HG02588 (cell line): ENCODE measurements around the gene FBXL13.
"Not testable (repeated sequence)": the region's sequence is repeated elsewhere in the genome, so short reads cannot be mapped to it uniquely, and the experiment has no call there.

ENCODE experiments used
- ATAC-seq: cut with Tn5 transposase; IDR thresholded peaks from one replicate; pipeline ENCODE4 v1.9.1; 2021; ENCODE audit warnings: mild to moderate bottlenecking, moderate library complexity; ENCODE audit not compliant: unreplicated experiment

The FBXL13 gene

DNA sequence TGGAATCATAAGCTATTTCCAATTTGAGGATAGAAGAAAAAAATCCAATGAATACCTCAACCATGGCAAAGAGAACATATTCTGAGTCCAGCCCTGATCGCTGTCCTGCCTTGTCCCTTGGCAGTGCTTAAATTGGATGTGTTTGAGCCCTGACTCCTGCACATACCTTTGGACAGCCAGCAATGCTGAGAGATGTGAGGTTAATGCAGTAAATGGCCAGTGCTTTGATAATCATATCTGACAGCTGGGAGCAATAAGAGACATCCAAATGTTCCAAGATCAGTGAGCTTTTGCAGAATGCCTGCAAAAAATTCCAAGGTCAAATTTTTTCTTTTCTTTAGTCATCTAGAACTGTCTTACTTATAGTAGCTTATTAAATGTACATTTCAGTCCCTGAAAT is 241.9 kb downstream of the FBXL13 start:
- ATAC-seq = no peak

DNA sequence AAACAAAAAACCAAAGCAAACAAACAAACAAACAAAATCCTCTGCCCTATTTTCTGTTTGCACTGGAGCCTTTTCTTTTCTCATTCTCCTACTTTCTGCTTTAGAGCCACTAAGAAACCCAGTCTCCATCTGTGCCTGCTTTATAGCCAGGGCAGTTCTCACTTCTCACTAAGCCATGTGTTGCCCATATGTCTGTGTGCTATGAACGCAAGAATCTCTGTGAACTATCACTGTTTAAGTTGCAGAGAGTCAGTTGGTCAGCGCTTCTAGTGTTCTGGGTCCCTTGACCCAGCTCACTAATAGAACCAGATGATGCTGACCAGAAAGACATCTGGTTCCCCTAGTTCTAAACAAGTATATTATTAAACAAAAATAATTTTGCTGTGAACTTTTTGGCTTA is 244.4 kb downstream of the FBXL13 start:
- no peak for ATAC-seq

DNA sequence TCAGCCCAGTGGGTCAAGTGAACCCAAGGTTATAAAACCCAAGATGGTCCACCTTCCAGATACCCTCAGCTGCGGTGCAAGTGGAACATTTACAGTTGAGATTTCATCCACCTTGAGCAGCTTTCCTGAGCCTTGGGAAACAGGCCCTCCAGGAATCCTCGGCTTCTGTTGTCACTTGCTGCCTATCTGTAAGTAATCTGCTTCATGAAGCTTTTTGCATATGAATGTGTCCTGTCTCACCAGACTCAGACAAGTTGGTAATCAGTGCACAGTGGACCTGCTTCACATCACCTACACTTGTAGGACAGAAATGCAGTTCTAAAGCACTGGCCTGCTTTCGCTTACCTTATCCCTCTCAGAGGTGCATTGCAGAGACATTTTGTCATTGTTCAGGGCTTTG is 245.5 kb downstream of the FBXL13 start:
- no peak for ATAC-seq

DNA sequence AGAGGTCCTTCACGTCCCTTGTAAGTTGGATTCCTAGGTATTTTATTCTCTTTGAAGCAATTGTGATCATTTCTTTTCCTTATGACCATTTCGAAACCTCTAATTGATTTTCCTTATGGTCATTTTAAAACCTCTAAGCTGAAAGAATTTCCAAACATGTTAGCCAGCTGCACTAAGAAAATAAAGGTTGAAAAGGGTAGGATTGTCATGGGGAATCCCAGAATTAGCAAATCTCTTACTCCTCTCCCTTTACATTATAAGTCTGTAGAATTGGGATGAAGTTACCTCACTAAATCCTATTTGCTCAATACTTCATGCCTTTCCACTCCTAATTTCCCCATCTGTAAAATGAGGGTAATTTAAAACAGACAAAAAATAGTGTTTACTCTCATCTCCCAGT is 246.3 kb downstream of the FBXL13 start:
- ATAC-seq = no peak

DNA sequence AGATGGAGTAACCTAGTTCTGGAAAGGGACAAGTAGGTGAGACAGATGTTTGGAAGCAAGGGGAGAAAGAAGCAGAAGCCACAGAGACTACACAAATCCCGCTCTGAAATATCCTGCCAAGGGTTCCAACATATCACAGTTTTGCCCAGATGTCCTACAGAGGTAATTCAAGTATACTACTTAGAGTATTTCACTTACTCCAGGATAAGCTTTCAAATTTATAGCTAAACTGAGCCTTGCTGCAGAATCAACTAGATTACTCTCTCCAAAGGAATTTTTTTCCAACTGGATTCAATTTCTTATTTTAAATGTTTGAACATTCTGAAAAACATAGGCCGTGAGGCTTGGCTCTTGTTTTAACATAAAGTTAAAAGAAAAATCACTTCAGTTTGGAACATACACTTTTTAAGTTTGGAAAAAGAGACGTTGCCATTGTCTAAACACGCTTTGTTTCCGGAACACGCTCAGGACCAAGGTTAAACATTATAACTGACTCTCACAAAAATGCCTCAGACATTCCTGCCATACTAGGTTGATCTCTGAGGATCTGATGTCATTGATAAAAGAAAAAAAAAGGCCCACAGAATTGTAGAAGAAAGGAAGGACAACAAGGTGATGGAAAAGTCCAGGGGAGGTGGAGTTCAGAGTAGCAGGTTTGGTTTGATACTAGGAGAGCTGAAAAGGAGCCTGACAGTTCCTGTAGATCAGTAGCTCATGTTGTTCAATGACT is 251.0 kb downstream of the FBXL13 start:
- ATAC-seq = no peak

DNA sequence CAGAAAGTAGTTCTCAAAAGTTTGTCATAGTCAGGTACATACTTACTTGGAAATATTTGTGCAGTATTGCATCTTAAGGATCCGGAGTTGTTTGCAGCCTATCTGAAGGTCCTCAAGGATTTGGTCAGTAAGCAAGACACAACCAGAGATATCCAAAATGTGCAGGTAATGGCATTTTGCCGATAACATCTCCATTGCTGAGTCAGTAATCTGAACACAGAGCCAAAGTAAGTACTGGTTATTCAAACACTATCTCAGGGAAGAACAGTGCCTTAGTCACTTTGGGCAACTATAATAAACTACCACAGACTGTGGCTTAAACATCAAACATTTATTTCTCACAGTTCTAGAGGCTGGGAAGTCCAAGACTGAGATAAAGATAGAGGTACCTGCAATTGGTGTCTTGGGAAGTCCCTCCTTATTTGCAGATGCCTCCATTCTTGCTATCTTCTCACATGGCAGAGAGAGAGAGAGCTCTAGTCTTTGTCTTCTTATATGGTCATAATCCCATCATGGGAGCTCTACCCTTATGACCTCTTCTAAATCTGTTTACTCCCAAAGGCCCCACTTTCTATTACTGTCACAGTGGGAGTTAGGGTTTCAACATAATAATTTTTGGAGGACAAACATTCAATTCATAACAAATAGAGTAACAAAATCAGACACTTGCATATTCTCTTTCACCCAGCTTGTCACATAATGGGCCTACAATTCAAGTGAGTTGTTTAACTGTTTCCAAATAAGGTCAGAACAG is 252.4 kb downstream of the FBXL13 start:
- ATAC-seq = no peak

DNA sequence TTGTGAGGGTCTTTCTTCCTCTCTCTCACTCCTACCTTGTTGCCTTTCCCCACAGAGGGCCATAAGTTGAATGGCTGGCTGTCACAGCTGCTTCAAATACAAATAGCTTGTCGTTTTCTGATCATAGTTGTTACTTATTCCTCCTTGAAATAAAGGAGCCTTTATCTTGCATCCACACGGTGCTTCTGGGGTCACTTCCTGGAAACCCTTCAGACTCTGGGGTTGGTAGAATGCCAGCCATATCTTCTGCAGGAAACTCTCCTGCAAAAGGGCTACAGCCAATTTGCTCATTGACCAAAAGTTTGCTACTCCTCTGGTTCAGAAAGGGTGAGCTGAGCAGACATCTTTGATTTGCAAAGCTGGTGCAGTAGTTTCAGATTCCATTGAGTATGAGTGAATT is 255.4 kb downstream of the FBXL13 start:
- no peak for ATAC-seq

DNA sequence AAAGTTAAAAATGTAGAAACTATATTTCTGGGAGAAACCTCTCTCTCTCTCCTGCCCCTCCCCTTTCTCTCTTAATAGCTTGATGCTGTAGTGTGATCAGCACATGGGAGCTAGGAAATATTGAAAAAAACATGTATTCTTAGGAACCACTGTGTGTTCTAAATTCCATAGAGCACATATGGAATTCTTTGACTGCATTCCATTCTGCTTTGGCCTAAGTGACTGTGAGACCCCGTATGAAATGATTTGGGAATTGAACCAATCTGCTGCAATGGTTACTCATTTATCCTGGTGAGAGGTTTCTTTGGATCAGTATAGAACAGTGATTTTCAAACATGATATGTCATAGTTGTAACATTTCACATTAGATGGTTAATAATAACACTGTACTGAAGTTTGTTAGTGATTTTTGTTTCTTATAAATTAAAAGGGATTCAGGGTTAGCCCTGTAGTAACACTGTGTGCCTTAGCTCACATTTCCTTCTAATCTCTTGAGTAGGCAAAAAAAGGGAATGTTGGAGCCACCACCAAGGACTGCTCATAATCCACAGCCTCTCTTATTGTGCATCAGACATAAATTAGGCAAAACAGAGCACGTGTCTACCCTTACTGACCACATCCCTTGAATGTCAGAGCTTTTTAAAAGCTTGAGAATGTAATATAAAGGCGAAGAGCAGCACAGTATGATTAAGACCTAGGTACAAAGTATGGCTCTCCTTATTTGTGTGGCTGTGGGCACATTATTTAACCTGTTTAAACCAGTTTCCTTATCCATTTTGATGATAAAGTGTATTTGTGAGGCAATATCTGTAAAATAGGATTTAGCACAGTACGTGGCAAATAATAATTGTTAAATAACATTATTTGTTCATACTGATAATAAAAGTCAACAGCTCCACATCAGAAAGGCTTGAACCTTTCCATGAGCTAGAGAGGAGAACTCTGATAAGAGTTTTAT is 256.7 kb downstream of the FBXL13 start:
- ATAC-seq = no peak

DNA sequence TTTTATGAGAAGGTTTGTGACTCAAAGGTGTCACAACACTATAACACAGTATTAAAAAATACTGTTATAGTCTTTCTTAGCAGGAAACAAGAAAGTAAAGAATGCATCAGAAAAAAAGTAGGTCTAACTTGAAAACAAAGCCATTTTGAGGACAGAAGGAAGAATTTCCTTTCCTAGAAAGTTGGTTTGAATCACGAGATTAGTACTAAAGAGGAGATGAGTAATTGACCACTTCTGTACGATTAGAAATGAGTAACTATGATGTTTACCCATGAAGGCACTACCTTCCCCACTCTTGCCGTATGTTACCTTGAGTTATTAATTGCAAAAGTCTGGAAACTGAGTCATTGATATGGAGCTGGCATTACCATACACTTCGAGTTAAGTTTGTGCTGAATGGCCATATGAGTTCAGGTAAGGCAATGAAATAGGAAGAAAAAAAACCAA is 260.5 kb downstream of the FBXL13 start:
- ATAC-seq = no peak

DNA sequence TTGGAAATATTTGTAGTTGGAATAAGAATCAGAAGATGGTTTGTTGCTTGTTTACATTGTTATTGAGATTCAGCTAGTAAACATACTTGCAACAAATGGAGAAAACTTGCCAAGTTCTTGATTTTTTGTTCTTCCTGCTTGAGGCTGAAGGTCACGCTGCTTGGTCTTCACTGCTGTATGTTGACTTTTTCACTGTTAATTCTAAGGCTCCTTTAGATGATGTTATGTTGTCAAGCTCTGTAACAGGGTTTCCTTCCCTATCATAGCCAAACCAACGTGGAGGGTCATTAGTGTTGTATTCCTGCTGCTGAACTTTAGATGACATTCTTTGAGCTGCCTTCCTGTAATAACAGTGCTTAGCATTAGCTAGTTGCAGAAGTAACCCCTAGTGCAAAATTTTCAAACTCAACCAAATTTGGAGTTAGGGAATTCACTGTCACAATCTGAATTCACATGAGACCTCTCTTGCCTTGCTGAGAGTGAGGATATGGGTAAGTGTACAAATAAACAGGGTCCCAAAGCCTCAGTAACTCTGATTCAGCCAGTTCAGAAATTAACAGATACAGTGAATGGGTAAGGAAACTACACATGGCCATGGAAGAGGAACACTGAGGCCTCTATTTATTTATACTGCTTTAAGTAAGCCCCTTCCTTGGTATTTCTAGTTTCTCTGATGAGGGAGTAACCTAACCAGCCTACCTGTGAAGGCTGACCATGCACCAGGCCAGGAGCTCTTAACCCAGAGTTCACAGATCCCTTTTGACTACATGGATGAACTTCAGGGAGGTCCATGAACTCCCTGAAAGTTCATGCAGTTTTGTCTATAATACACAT is 261.2 kb downstream of the FBXL13 start:
- no peak for ATAC-seq

DNA sequence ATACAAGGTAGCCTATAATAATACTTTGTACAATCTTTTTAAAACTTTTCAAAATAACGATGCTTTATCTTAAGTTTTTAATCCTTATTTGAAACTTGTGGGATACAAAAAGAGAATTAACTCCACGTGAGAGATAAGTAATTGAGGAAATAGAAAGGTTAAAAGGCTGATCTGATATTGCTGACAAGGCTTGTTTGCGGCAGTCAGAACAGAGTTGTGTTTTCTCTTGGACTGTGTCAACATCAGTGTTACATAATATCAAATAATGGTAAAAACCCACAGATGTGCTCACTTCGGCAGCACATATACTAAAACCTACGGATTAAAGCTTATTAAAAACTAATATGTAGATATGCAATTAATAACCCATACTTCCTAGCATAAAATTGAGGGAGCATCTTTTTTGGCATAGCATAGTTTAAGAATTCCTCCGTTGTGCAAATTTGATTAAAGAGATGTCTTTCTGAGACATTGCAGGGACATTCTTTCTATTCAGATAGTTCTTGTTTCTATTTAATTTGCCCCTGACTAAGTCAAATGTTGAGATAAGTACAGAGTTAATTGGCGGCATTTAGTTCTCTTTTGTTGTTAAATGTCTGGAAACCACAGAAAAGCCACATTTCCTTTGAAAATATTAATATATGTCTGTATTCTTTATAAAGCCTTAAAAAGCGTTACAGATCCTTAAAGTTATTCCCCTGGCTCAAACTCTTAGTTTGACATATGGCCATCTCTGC is 262.5 kb downstream of the FBXL13 start:
- no peak for ATAC-seq

DNA sequence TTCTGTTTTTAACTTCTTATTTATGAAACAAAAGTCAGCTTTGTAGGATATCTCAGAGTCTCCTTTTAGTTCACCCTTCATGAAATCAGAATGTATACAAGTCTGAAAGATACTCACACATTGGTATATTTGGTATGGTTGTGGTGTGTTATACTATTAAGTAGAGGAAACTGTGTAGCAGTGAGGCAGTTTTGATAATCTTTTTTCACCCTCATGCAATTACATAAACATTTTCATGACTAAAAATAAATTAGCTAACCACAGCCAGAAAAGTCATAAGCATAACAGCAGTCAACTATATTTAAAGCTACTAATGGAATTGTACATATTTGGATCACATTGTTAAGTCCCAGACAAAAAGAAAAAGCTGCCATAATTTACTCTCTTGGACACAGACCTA is 263.7 kb downstream of the FBXL13 start:
- no peak for ATAC-seq

DNA sequence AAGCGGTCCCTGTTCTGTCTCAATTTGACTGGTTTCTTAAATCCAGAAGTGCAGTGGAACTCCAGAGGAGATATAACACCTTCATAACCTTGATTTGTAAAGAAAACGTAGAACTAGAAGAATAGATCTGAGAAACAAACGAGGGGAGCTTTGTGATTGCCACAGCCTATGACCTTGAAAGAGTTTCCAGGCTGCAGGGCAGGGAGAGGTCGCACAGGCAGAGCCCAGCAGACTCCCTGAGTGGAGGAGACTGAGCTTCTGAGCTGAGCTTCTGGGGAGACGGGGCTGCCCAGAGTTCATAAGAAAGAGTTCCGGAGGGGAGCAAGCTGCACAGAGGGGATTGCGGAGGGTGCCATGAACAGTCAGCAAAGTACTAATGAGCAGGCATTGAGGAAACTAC is 268.0 kb downstream of the FBXL13 start:
- no peak for ATAC-seq

DNA sequence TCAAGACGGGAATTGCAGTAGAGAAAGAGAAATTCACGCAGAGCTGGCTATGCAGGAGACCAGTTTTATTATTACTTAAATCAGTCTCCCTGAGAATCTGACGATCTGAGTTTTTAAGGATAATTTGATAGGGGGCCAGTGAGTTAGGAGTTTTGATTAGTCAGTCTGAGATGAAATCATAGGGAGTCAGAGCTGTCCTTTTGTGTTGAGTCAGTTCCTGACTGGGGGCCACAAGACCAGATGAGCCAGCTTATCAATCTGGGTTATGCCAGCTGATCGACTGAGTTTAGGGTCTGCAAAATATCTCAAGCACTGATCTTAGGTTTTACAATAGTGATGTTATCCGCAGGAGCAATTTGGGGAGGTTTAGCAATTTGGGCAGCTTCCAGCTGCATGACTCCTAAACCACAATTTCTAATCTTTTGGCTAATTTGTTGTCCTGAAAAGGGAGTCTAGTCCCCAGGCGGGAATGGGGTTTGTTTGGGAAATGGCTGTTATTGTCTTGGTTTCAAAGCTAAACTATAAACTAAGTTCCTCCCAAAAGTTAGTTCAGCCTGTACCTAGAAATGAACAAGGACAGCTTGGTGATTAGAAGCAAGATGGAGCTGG is 278.5 kb downstream of the FBXL13 start:
- not testable (repeated sequence) for ATAC-seq

DNA sequence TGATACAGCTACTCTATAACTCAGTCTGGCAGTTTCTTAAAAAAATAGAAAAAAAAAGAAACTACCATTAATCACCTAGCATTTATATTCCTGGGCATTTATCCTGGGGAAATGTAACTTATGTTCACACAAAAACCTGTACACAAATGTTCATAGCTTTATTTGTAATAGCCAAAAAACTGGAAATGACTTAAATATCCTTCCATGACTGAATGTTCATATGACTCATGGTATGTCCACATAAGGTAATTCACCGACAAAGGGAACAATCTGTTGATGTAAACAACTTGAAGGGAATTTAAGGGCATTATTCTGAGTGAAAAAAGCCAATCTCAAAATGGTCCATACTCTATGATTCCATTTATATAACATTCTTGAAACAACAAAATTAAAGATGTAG is 280.0 kb downstream of the FBXL13 start:
- ATAC-seq = not testable (repeated sequence)

DNA sequence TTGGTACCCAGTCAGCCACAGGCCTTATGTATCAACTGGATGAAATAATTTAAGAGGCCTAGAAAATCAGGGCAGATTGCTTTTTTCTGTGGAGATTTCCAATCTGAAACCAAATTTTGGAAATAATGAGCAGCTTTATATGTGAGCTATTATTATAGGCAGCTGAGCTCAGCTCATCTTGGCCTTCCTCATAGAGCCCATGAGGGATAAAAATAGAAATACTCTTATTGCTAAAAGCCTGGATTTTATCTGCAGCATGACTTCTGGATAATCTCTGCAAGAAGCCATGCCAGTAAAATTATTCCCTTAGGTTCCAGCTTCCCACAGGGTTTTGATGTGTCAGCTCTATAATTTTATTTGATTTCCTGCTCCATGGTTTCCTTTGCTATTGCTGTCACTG is 282.8 kb downstream of the FBXL13 start:
- not testable (repeated sequence) for ATAC-seq

DNA sequence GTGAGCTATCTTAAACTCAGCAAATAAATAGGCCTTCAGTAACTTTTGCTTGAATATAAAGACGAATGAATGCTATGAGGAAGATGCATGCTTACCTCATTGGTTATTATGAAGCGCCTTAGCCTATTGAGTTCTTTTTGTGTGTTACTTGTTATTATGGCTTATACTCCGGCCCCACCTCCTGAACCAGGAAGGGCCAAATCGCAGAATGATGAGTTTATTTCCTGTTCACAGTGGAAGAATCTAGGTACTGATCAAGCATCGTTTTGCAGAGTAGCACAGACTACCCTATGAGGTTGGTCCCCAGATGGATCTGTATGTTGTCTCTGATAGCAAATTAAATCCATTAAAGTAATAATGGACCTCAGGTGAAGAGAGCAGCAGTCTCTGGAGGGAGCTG is 283.2 kb downstream of the FBXL13 start:
- ATAC-seq = not testable (repeated sequence)

DNA sequence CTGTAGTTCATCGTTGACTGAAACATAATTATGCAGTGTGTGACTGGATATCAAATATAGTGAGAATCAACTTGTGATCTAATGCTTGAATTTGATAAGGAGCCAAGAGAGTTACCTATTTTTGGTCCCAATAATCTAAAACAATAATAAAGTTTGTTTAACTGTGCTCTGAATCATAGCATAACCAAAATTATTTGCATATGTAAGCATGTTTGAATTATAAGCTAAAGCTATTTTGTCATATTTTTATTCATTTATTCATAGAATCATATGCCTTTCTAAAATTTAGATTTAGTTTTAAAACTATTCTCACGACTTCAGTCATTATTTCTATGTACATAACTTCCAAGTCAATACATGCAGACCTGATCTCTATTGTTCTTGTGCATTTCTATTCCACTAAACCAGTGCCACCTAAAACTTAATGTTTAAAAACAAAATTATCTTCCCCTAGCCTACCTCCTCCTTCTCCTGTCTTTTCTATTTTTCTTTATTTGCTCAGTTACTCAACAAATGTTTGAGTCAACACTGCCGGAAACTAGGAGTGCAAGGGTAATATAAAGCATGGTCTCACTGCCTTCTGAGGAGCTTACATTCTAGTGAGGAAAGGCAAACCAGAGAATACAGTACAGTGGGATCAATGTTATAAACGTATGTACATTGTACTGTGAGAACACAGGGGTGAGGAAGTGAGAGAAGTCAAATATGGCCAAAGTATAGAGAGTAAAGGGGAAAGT is 284.1 kb downstream of the FBXL13 start:
- not testable (repeated sequence) for ATAC-seq

DNA sequence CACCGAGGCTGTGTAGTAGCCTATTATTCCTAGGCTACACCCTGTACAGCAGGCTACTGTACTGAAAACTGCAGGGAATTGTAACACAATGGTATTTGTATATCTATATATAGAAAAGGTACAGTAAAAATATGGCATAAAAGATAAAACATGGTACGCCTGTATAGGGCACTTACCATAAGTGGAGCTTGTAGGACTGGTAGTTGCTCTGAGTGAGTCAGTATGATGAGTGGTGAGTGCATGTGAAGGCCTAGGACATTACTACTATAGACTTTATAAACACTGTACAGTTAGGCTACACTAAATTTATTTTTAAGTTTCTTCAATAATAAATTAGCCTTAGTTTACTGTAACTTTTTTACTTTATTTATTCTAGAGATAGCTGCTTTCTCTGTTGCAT is 285.8 kb downstream of the FBXL13 start:
- ATAC-seq = not testable (repeated sequence)
